Transverse colon (tissue), 4 donors: ENCODE results near the gene FAM114A2. TPM values are rescaled to one million over a fixed set of nuclear protein-coding genes. Genes with fewer than 3 reads are reported as not detected.

Source experiments
- DNase-seq: peaks from one replicate; pipeline ENCODE4 v3.0.0-alpha.2; 2019
- H3K27ac ChIP-seq, 4 donors: fragments of 200-600 bp; sonication (generic); 2 replicates each; pipeline ENCODE4 v1.5.1; 2016 to 2018; ENCODE audit warnings: inconsistent platforms in 4 of 4
- H3K27me3 ChIP-seq: fragments of 200-600 bp; sonication (generic); 2 replicates; pipeline ENCODE4 v1.5.1; 2017; ENCODE audit warnings: inconsistent platforms
- H3K36me3 ChIP-seq, 4 donors: fragments of 200-600 bp; sonication (generic); 2 replicates each; pipeline ENCODE4 v1.5.1; 2017 to 2019; ENCODE audit warnings: inconsistent platforms in 4 of 4
- H3K4me1 ChIP-seq, 4 donors: fragments of 200-600 bp; sonication (generic); 2 replicates each; pipeline ENCODE4 v1.5.1; 2017 to 2020; ENCODE audit warnings: inconsistent platforms in 4 of 4
- H3K4me3 ChIP-seq, 4 donors: fragments of 200-600 bp; sonication (generic); 1 replicate in 1 of 4; 2 replicates in 3 of 4; pipeline versions ENCODE4 v1.5.1 to v1.6.1; 2017 to 2019; ENCODE audit warnings: inconsistent platforms in 4 of 4
- H3K9me3 ChIP-seq, 2 donors: fragments of 200-600 bp; sonication (generic); 2 replicates each; pipeline ENCODE4 v1.5.1; 2017 to 2019; ENCODE audit warnings: inconsistent platforms in 2 of 2
- EP300 ChIP-seq: sonication (generic); formaldehyde crosslinking; IDR thresholded peaks from one replicate; pipeline ENCODE4 v1.6.1; 2017; ENCODE audit warnings: antibody characterized with exemption, low read depth
- POLR2A ChIP-seq: fragments of 450-650 bp; IDR thresholded peaks from one replicate; pipeline ENCODE4 v1.6.1; 2016; ENCODE audit warnings: antibody characterized with exemption, mild to moderate bottlenecking, moderate library complexity
- POLR2AphosphoS5 ChIP-seq, 3 donors: sonication (generic); formaldehyde crosslinking; IDR thresholded peaks; one replicate each; pipeline ENCODE4 v1.6.1; 2016; ENCODE audit warnings: antibody characterized with exemption in 3 of 3
- WGBS, 2 donors: methylation state at CpG; one replicate each; pipeline ENCODE4 v1.1.5; 2018; ENCODE audit warnings: low coverage in 1 of 2; 5-methylcytosine and 5-hydroxymethylcytosine counted together
- in situ Hi-C, 4 donors: fragments of 200-750 bp; cut with MboI; loops; one replicate each; pipeline versions ENCODE4 v1.15.0 to v1.15.1; 2017; ENCODE audit warnings: low sequenced_read_pairs in 3 of 4, low pct_ligation_motif_present in 1 of 4, low pct_unique_long_range_greater_than_20kb in 1 of 4
- intact Hi-C: fragments of 100-400 bp; cut with DNase I; formaldehyde crosslinking; loops from one replicate; pipeline ENCODE4 v1.15.1; 2023; ENCODE audit warnings: low total_unique reads
- total RNA-seq, 4 donors: library from RNA; depleted of rRNA; stranded (reverse); fragments of >200 nt; gene quantifications; one replicate each; pipeline ENCODE4 v1.1.0, GENCODE V29; 2016
- TF ChIP-seq, protein P1 (sequence below), 5 experiments: fragments of 200-600 bp in 3 of 5; fragments of 450-650 bp in 2 of 5; sonication (generic) in 3 of 5; IDR thresholded peaks; 1 replicate in 2 of 5; 2 replicates in 3 of 5; pipeline ENCODE4 v1.5.1; 2016 to 2017; ENCODE audit warnings: antibody characterized with exemption in 5 of 5, inconsistent platforms in 3 of 5, mild to moderate bottlenecking in 2 of 5, moderate library complexity in 1 of 5

The FAM114A2 gene
- total RNA-seq, 4 donors from 2014 or later, result 4.5 to 18.0 (median 10.6) TPM

GRCh38 chr5:154049636-154050035, 10.9 kb upstream of the FAM114A2 start:
- WGBS, 2 donors, result 51 to 73% methylated on average over 5 of the region's 5 CpGs

DNA sequence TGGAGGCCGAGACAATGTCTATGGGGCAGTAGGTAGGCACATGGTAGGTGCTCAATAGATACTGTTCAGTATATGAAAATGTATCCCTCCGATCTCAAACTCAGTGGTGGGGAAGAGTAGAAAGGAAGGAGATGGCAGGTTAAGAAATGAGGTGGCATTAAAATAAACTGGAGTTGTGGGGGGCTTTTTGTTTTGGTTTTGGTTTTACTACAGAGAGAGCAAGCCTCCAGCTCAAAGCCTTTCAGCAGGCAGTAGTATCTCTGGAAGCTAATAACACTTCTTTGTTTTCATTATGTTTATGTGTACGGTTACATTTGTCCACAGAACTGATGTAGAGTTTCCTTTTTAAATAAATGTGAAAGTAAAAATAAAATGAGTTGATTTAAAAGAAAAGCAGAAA, 8.6 kb upstream of the FAM114A2 start:
- DNase-seq, result no peak
- TF ChIP-seq POLR2A (no peak), EP300 (no peak), POLR2AphosphoS5 (IDR thresholded peaks at IDR 0.05) (no peak)
- TF ChIP-seq, protein P1, sequence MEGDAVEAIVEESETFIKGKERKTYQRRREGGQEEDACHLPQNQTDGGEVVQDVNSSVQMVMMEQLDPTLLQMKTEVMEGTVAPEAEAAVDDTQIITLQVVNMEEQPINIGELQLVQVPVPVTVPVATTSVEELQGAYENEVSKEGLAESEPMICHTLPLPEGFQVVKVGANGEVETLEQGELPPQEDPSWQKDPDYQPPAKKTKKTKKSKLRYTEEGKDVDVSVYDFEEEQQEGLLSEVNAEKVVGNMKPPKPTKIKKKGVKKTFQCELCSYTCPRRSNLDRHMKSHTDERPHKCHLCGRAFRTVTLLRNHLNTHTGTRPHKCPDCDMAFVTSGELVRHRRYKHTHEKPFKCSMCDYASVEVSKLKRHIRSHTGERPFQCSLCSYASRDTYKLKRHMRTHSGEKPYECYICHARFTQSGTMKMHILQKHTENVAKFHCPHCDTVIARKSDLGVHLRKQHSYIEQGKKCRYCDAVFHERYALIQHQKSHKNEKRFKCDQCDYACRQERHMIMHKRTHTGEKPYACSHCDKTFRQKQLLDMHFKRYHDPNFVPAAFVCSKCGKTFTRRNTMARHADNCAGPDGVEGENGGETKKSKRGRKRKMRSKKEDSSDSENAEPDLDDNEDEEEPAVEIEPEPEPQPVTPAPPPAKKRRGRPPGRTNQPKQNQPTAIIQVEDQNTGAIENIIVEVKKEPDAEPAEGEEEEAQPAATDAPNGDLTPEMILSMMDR (IDR thresholded peaks at IDR 0.05), result no peak
- H3K36me3 ChIP-seq, result no peaks in the 10 kb centered on the region
- WGBS, 2 donors, result 50 to 79% methylated on average over 1 to 3 of the region's 3 CpGs
- no peak overlapping the region for H3K4me3 ChIP-seq
- H3K27me3 ChIP-seq, result no peaks in the 10 kb centered on the region
- peaks cover 0 to 14% (median 0%) of the 10 kb centered on the region in 4 donors for H3K4me1 ChIP-seq
- H3K27ac ChIP-seq, result no peak overlapping the region
- no peaks in the 10 kb centered on the region for H3K9me3 ChIP-seq
- intact Hi-C loops (no loop called here), in situ Hi-C loops (no loop called here)

More at GRCh38 chr5:154049636-154050035, 10.9 kb upstream of the FAM114A2 start:
- Histone ChIP-seq H3K36me3 (peaks cover 0 to 18% (median 2%) of the 10 kb centered on the region in 4 donors), H3K27ac (no peak overlapping the region), H3K9me3 (no peaks in the 10 kb centered on the region), H3K27me3 (no peaks in the 10 kb centered on the region), H3K4me3 (no peak overlapping the region), H3K4me1 (peaks cover 0 to 10% (median 0%) of the 10 kb centered on the region in 4 donors)
- intact Hi-C loops (no loop called here), in situ Hi-C loops (no loop called here)
- TF ChIP-seq POLR2A (no peak), POLR2AphosphoS5 (IDR thresholded peaks at IDR 0.05) (no peak), EP300 (no peak)
- TF ChIP-seq, protein P1 (IDR thresholded peaks at IDR 0.05), result no peak
- DNase-seq, result no peak

- TF ChIP-seq POLR2A, result no peak
- intact Hi-C loops, result no loop called here
- no peak overlapping the region for H3K4me3 ChIP-seq
- no peaks in the 10 kb centered on the region for H3K27me3 ChIP-seq
- WGBS, 2 donors, result 80 to 90% methylated on average over 1 to 7 of the region's 7 CpGs
- H3K27ac ChIP-seq, result no peak overlapping the region
- H3K4me1 ChIP-seq, result peaks cover 0 to 22% (median 0%) of the 10 kb centered on the region in 4 donors
- no peaks in the 10 kb centered on the region for H3K36me3 ChIP-seq
- in situ Hi-C loops, result no loop called here
- no peak for DNase-seq
- H3K9me3 ChIP-seq, result no peaks in the 10 kb centered on the region
Measured at GRCh38 chr5:154046486-154046885, 7.8 kb upstream of the FAM114A2 start.

DNA sequence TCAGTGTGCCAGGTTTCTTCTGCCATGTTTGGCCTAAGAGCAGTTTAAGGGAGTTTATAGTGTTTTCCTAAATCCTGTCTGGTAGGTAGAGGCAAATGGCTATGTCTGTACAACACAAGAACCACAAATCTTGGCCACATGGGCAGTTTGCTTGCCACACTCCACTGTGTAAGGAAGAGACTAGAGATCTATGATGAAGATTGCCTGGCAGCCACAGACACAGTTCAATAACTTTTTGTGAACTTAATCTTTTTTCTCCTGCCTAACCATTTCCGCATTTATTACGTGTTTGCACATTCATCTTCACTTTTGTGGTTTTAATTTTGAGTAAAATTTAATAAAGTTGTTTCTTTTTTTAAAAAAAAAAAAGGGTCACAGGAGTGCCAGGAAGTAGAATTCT, 5.9 kb upstream of the FAM114A2 start:
- Histone ChIP-seq H3K4me1 (peaks cover 0 to 38% (median 6%) of the 10 kb centered on the region in 4 donors), H3K27me3 (no peaks in the 10 kb centered on the region), H3K27ac (no peak overlapping the region), H3K36me3 (no peaks in the 10 kb centered on the region), H3K4me3 (no peak overlapping the region), H3K9me3 (no peaks in the 10 kb centered on the region)
- TF ChIP-seq EP300, result no peak
- TF ChIP-seq, protein P1 (IDR thresholded peaks at IDR 0.05), result no peak
- TF ChIP-seq POLR2A, result no peak
- TF ChIP-seq POLR2AphosphoS5 (IDR thresholded peaks at IDR 0.05), result no peak
- in situ Hi-C loops, result no loop called here
- intact Hi-C loops, result no loop called here
- no peak for DNase-seq
- WGBS, 2 donors, result 87 to 89% methylated on average over 2 of the region's 2 CpGs

- H3K9me3 ChIP-seq, result no peaks in the 10 kb centered on the region
- H3K27ac ChIP-seq, result no peak overlapping the region
- intact Hi-C loops (no loop called here), in situ Hi-C loops (no loop called here)
- H3K36me3 ChIP-seq, result no peaks in the 10 kb centered on the region
- no peak for DNase-seq
- WGBS, 2 donors, result 89 to 92% methylated on average over 3 of the region's 3 CpGs
- peaks cover 0 to 42% (median 9%) of the 10 kb centered on the region in 4 donors for H3K4me1 ChIP-seq
- H3K4me3 ChIP-seq, result no peak overlapping the region
- TF ChIP-seq EP300 (no peak), POLR2A (no peak), POLR2AphosphoS5 (IDR thresholded peaks at IDR 0.05) (no peak)
- TF ChIP-seq, protein P1 (IDR thresholded peaks at IDR 0.05), result no peak
- H3K27me3 ChIP-seq, result no peaks in the 10 kb centered on the region
Measured at GRCh38 chr5:154044099-154044498, 5.4 kb upstream of the FAM114A2 start.
